WTC11 (cell line): ENCODE results near the gene KDM4C. TPM values are rescaled to one million over a fixed set of nuclear protein-coding genes. Genes with fewer than 3 reads are reported as not detected.

ENCODE experiments used
- ATAC-seq: fragments of 200-7000 bp; cut with Tn5 transposase; 2 replicates; pipeline ENCODE4 v1.10.0; 2021; ENCODE audit warnings: mild to moderate bottlenecking, moderate library complexity
- CTCF ChIA-PET: fragments of 300-600 bp; sonication (Branson Sonifier 250); formaldehyde crosslinking; loops from one replicate; lab custom pipeline; 2021; ENCODE audit warnings: antibody characterized with exemption; lab: Charles Lee
- POLR2A ChIA-PET: fragments of 350-600 bp; sonication (Branson Sonifier 250); formaldehyde crosslinking; loops from one replicate; lab custom pipeline; 2021; ENCODE audit warnings: antibody characterized with exemption; lab: Charles Lee
- DNase-seq: peaks from one replicate; pipeline ENCODE4 v3.0.0; 2021; ENCODE audit warnings: low spot score
- H3K27ac Mint-ChIP-seq: 2 replicates; pipeline ENCODE4 v1.8.0; 2021; ENCODE audit warnings: mixed read lengths
- H3K27me3 Mint-ChIP-seq: 2 replicates; pipeline ENCODE4 v1.8.0; 2021; ENCODE audit warnings: low read depth, mild to moderate bottlenecking, moderate library complexity, mixed read lengths
- H3K36me3 Mint-ChIP-seq: 2 replicates; pipeline ENCODE4 v1.8.0; 2021; ENCODE audit warnings: mixed read lengths
- H3K4me1 Mint-ChIP-seq: 2 replicates; pipeline ENCODE4 v1.8.0; 2022; ENCODE audit warnings: mixed read lengths
- H3K4me3 Mint-ChIP-seq: 2 replicates; pipeline ENCODE4 v1.8.0; 2021; ENCODE audit warnings: mild to moderate bottlenecking, moderate library complexity, mixed read lengths
- H3K9me3 Mint-ChIP-seq: 2 replicates; pipeline ENCODE4 v1.8.0; 2021; ENCODE audit warnings: mixed read lengths
- AFF4 ChIP-seq: sonication (generic); formaldehyde crosslinking; IDR thresholded peaks from 2 replicates; pipeline ENCODE4 v1.8.1; 2023; ENCODE audit warnings: mild to moderate bottlenecking, missing genetic modification reagents, borderline replicate concordance
- ATF1 ChIP-seq: sonication (generic); formaldehyde crosslinking; IDR thresholded peaks from 2 replicates; pipeline ENCODE4 v1.8.1; 2023; ENCODE audit warnings: mild to moderate bottlenecking, moderate library complexity, missing genetic modification reagents
- ESRRA ChIP-seq: sonication (generic); formaldehyde crosslinking; IDR thresholded peaks from 2 replicates; pipeline ENCODE4 v1.8.1; 2022; ENCODE audit warnings: mild to moderate bottlenecking, missing genetic modification reagents, borderline replicate concordance
- GRHL2 ChIP-seq: fragments of 250-450 bp; sonication (Bioruptor Pico); IDR thresholded peaks from 2 replicates; pipeline ENCODE4 v1.8.0; 2022; ENCODE audit warnings: mild to moderate bottlenecking, moderate library complexity; ENCODE audit not compliant: insufficient replicate concordance, severe bottlenecking
- JUN ChIP-seq: sonication (generic); formaldehyde crosslinking; IDR thresholded peaks from 2 replicates; pipeline ENCODE4 v1.8.0; 2023; ENCODE audit warnings: mild to moderate bottlenecking, missing genetic modification reagents
- PRRX2 ChIP-seq: fragments of 250-450 bp; sonication (Bioruptor Pico); IDR thresholded peaks from 2 replicates; pipeline ENCODE4 v1.8.0; 2021; ENCODE audit warnings: mild to moderate bottlenecking
- TCF7 ChIP-seq: sonication (generic); formaldehyde crosslinking; IDR thresholded peaks from 2 replicates; pipeline ENCODE4 v1.8.0; 2022; ENCODE audit warnings: mild to moderate bottlenecking, low read depth, missing genetic modification reagents, moderate library complexity
- TEAD4 ChIP-seq: sonication (generic); formaldehyde crosslinking; IDR thresholded peaks from 2 replicates; pipeline ENCODE4 v1.8.0; 2022; ENCODE audit warnings: mild to moderate bottlenecking, missing genetic modification reagents
- USF2 ChIP-seq: sonication (generic); formaldehyde crosslinking; IDR thresholded peaks from 2 replicates; pipeline ENCODE4 v1.8.1; 2023; ENCODE audit warnings: mild to moderate bottlenecking, missing genetic modification reagents, moderate library complexity
- ZNF281 ChIP-seq: sonication (generic); formaldehyde crosslinking; IDR thresholded peaks from 2 replicates; pipeline ENCODE4 v1.8.0; 2023; ENCODE audit warnings: mild to moderate bottlenecking, missing genetic modification reagents
- ZNF671 ChIP-seq: fragments of 250-450 bp; sonication (Bioruptor Pico); IDR thresholded peaks from 2 replicates; pipeline ENCODE4 v1.8.0; 2021; ENCODE audit warnings: mild to moderate bottlenecking
- total RNA-seq: library from RNA; stranded (reverse); gene quantifications from 3 replicates; pipeline ENCODE4 v1.2.3, GENCODE V29; 2021
- TF ChIP-seq, protein P1 (sequence below): sonication (generic); formaldehyde crosslinking; IDR thresholded peaks from 2 replicates; pipeline ENCODE4 v1.8.0; 2022; ENCODE audit warnings: mild to moderate bottlenecking, missing genetic modification reagents
- TF ChIP-seq, protein P2 (sequence below): sonication (generic); formaldehyde crosslinking; IDR thresholded peaks from 2 replicates; pipeline ENCODE4 v1.8.0; 2022; ENCODE audit warnings: mild to moderate bottlenecking, missing genetic modification reagents
- TF ChIP-seq, protein P3 (sequence below): sonication (generic); formaldehyde crosslinking; conservative IDR thresholded peaks from 2 replicates; pipeline ENCODE4 v1.8.1; 2023; ENCODE audit warnings: mild to moderate bottlenecking, low read depth, missing genetic modification reagents, moderate library complexity

The KDM4C gene
- total RNA-seq, 1 experiment from 2014 or later = 29.2 TPM

- ATAC-seq (no peak), DNase-seq (no peak)
- ChIA-PET CTCF (interaction anchor here (1.0 kb wide), 1 partner anchor 277 kb away, joined by 3 read pairs; no protein-coding TSS in a partner anchor), POLR2A (no interaction called here)
- TF ChIP-seq AFF4 = no peak
- TF ChIP-seq, protein P1, sequence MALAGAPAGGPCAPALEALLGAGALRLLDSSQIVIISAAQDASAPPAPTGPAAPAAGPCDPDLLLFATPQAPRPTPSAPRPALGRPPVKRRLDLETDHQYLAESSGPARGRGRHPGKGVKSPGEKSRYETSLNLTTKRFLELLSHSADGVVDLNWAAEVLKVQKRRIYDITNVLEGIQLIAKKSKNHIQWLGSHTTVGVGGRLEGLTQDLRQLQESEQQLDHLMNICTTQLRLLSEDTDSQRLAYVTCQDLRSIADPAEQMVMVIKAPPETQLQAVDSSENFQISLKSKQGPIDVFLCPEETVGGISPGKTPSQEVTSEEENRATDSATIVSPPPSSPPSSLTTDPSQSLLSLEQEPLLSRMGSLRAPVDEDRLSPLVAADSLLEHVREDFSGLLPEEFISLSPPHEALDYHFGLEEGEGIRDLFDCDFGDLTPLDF (CRISPR knock-in tag) = no peak
- TF ChIP-seq, protein P2, sequence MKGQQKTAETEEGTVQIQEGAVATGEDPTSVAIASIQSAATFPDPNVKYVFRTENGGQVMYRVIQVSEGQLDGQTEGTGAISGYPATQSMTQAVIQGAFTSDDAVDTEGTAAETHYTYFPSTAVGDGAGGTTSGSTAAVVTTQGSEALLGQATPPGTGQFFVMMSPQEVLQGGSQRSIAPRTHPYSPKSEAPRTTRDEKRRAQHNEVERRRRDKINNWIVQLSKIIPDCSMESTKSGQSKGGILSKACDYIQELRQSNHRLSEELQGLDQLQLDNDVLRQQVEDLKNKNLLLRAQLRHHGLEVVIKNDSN (CRISPR knock-in tag) = no peak
- no peak for TF ChIP-seq USF2 (CRISPR knock-in tag)
- TF ChIP-seq, protein P3, sequence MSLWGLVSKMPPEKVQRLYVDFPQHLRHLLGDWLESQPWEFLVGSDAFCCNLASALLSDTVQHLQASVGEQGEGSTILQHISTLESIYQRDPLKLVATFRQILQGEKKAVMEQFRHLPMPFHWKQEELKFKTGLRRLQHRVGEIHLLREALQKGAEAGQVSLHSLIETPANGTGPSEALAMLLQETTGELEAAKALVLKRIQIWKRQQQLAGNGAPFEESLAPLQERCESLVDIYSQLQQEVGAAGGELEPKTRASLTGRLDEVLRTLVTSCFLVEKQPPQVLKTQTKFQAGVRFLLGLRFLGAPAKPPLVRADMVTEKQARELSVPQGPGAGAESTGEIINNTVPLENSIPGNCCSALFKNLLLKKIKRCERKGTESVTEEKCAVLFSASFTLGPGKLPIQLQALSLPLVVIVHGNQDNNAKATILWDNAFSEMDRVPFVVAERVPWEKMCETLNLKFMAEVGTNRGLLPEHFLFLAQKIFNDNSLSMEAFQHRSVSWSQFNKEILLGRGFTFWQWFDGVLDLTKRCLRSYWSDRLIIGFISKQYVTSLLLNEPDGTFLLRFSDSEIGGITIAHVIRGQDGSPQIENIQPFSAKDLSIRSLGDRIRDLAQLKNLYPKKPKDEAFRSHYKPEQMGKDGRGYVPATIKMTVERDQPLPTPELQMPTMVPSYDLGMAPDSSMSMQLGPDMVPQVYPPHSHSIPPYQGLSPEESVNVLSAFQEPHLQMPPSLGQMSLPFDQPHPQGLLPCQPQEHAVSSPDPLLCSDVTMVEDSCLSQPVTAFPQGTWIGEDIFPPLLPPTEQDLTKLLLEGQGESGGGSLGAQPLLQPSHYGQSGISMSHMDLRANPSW (CRISPR knock-in tag) = no peak
- TF ChIP-seq ZNF281 (CRISPR knock-in tag) = no peak
- no peak for TF ChIP-seq GRHL2
- no peak for TF ChIP-seq ESRRA (CRISPR knock-in tag)
- TF ChIP-seq ATF1 (CRISPR knock-in tag) = no peak
- TF ChIP-seq TCF7 (CRISPR knock-in tag) = no peak
- TF ChIP-seq ZNF671 (CRISPR knock-in tag) = no peak
- no peak for TF ChIP-seq TEAD4
- no peak for TF ChIP-seq JUN (CRISPR knock-in tag)
- TF ChIP-seq PRRX2 (CRISPR knock-in tag) = no peak
- Mint-ChIP-seq H3K36me3 (no peaks in the 10 kb centered on the region), H3K27ac (no peak overlapping the region), H3K27me3 (no peaks in the 10 kb centered on the region), H3K9me3 (no peaks in the 10 kb centered on the region), H3K4me3 (no peak overlapping the region), H3K4me1 (peaks cover 3% of the 10 kb centered on the region)
These were observed 325.4 kb downstream of the KDM4C start for GRCh38 chr9:7083192-7083591.
